Anterior cingulate cortex (tissue), 58 donors: ENCODE data around the gene HADHA.
A peak's percentile ranks its signal among the peaks of the same experiment; 100 is the strongest.

ENCODE experiments used
- DNase-seq, 58 donors: peaks; one replicate each; lab custom pipeline; 2025; lab: John Stamatoyannopoulos, UW

The HADHA gene

DNA sequence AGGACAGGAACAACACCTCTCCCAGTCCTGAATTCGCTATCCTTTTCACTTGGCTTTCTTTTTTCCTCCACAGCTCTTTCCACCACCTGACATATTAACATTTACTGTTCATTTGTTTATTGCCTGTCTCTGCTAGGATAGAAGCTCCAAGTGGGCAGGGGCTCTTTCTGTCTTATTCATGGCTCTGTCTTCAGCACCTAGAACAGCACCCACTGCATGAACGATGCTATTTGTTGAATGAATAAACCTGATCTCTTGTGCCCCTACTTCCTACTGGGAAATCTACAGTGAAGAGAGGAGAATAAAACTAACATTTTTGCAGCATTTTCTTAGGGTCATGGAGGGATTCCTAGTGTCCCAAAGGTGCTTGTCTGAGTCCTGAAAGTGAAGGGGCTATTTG is 95.9 kb downstream of the HADHA start:
- DNase-seq, result no peak

DNA sequence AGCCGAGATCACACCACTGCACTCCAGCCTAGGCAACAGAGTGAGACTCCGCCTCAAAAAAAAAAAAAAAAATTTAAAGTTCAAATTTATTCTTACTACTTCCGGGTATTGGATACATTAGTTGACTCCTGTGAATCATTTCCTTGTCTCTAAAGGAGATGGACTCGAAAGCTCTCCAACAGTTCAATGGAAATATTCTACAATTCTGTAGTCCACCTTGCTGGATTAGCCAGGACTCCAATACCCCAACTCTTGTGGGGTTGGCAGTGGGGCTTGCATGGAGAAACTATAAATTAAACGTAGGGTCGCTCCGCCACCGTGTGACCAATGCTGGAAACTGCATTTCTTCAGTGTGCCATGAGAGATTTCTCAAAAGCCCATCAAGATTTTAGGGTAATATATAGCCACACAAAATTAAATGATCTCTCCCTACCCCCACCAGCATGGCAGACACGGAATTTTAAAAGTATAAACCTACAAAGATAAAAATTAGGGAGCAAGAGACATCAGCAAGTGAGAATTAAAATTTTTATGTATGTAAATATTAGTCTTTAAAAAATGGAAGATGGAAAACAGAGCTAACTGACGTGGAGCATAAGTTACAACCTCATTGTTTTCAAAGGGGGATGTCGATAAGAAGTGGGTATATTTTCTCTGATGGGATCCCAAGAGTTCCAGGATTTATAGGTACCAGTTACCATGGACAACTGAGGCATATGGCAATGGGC is 99.3 kb downstream of the HADHA start:
- peak in 48 of 58 donors; percentile 7 to 78 (median 37) for DNase-seq

DNA sequence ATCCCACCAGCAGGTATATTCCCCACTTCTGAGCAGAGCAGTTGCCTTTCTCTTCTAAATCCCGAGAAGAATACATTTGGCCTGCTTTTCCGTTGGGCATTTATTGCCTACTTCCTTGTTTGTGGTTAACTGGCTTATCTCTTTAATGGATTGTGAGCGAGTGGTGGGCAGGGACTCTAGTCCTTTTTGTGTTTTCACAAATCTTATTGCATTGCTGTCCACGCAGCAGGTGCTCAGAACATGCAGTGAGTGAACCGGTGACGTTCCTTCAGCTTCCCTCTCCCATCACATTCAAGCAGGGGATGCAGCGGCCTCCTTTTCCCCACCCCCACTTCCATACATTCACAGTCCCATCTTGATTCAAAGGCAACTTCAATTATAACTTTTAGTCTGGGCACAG is 100.4 kb downstream of the HADHA start:
- no peak for DNase-seq

DNA sequence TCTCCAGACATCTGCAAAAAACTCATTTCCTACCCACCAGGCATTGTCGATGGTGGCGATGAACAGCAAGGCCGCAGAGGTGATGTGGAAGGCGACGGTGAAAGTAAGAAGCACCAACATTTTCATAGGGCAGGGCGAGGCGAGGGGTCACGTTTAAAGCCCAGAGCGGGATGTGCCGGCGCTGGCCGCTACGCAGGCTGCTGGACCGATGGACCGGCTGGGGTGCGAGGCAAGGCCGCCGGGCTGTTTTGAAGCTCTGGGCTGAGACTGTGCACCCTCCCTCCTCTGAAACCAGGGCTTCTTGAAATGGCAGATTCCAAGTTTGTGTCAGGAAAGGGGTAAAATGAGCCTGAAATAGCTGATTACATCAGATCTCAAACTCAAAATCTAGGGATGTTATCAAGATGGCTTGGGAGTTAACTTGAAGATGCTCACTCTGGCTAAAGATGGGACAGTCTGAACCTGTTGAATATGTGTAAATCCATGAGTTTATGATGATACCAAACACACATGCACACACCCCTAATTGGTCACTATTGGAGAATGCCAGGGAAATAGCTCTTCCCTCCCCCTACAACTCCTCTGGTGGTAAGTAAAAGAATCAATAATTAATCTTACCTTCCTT is 103.2 kb downstream of the HADHA start:
- DNase-seq, result no peak
